DND-41 (cell line): Measurements from ENCODE around the gene FIBCD1.
A peak's percentile ranks its signal among the peaks of the same experiment; 100 is the strongest.

Experiments used
- ATAC-seq: fragments of 200-7000 bp; cut with Tn5 transposase; 3 replicates; pipeline ENCODE4 v1.9.1; 2021; ENCODE audit warnings: low read depth; ENCODE audit not compliant: insufficient read depth
- DNase-seq: peaks from one replicate; pipeline ENCODE4 v3.0.0-alpha.2; 2020
- H2AFZ ChIP-seq: 2 replicates; pipeline ENCODE4 v1.6.0; 2012; ENCODE audit warnings: low read depth, low read length
- H3K27ac ChIP-seq: 2 replicates; pipeline ENCODE4 v1.5.1; 2012; ENCODE audit warnings: low read length, inconsistent platforms
- H3K27me3 ChIP-seq: fragments of 200-600 bp; sonication (generic); 2 replicates; pipeline ENCODE4 v1.6.0; 2012; ENCODE audit warnings: low read length, mild to moderate bottlenecking, inconsistent platforms; ENCODE audit not compliant: insufficient read depth, poor library complexity
- H3K36me3 ChIP-seq: 2 replicates; pipeline ENCODE4 v1.5.1; 2012; ENCODE audit warnings: low read length, inconsistent platforms; ENCODE audit not compliant: insufficient read depth
- H3K4me1 ChIP-seq: 2 replicates; pipeline ENCODE4 v1.5.1; 2012; ENCODE audit warnings: mild to moderate bottlenecking, low read length; ENCODE audit not compliant: insufficient read depth
- H3K4me2 ChIP-seq: 2 replicates; pipeline ENCODE4 v1.6.0; 2012; ENCODE audit warnings: mild to moderate bottlenecking, moderate library complexity, low read length, inconsistent platforms; ENCODE audit not compliant: insufficient read depth
- H3K4me3 ChIP-seq, 2 experiments: fragments of 200-600 bp in 1 of 2; shearing (Covaris generic) in 1 of 2; 2 replicates each; pipeline ENCODE4 v1.5.1; 2012 to 2016; ENCODE audit warnings: inconsistent platforms in 2 of 2, low read length in 2 of 2, mild to moderate bottlenecking in 2 of 2, low read depth in 1 of 2, moderate library complexity in 1 of 2
- H3K79me2 ChIP-seq: 2 replicates; pipeline ENCODE4 v1.6.0; 2012; ENCODE audit warnings: low read length, inconsistent platforms; ENCODE audit not compliant: insufficient read depth
- H3K9ac ChIP-seq: 2 replicates; pipeline ENCODE4 v1.6.0; 2012; ENCODE audit warnings: low read depth, mild to moderate bottlenecking, inconsistent platforms, low read length, moderate library complexity
- H3K9me3 ChIP-seq: 2 replicates; pipeline ENCODE4 v1.5.1; 2012; ENCODE audit warnings: low read length, moderate library complexity, mild to moderate bottlenecking, inconsistent platforms; ENCODE audit not compliant: insufficient read depth, severe bottlenecking
- H4K20me1 ChIP-seq: 2 replicates; pipeline ENCODE4 v1.6.0; 2012; ENCODE audit warnings: low read length; ENCODE audit not compliant: insufficient read depth
- CTCF ChIP-seq: IDR thresholded peaks from 2 replicates; pipeline ENCODE4 v1.5.1; 2012; ENCODE audit warnings: borderline replicate concordance, low read length, moderate library complexity, mild to moderate bottlenecking; ENCODE audit not compliant: poor library complexity, severe bottlenecking; ENCODE audit errors: extremely low read depth
- EZH2 ChIP-seq: IDR thresholded peaks from 3 replicates; pipeline ENCODE4 v1.6.1; 2012; ENCODE audit warnings: borderline replicate concordance, low read depth, mild to moderate bottlenecking, moderate library complexity, low read length, inconsistent platforms; ENCODE audit not compliant: severe bottlenecking

The FIBCD1 gene

GRCh38 chr9:130946766-130947617, 7.9 kb upstream of the FIBCD1 start:
- ATAC-seq: no peak; the same call in 2 of the 3 replicates
- H3K79me2 ChIP-seq: no peaks in the 10 kb centered on the region
- H3K9me3 ChIP-seq: no peaks in the 10 kb centered on the region
- H3K36me3 ChIP-seq: no peaks in the 10 kb centered on the region
- TF ChIP-seq CTCF (no peak), EZH2 (no peak)
- H3K9ac ChIP-seq: no peak overlapping the region
- no peak overlapping the region for H3K4me3 ChIP-seq
- no peaks in the 10 kb centered on the region for H3K27me3 ChIP-seq
- no peak overlapping the region for H3K27ac ChIP-seq
- no peaks in the 10 kb centered on the region for H3K4me1 ChIP-seq
- H3K4me2 ChIP-seq: no peak overlapping the region
- peak; percentile 7 for DNase-seq
- no peaks in the 10 kb centered on the region for H4K20me1 ChIP-seq
- H2AFZ ChIP-seq: no peak overlapping the region

GRCh38 chr9:130945173-130945572, 6.1 kb upstream of the FIBCD1 start:
- TF ChIP-seq EZH2 (no peak), CTCF (no peak)
- Histone ChIP-seq H3K4me1 (no peaks in the 10 kb centered on the region), H3K36me3 (no peaks in the 10 kb centered on the region), H2AFZ (no peak overlapping the region), H4K20me1 (peaks cover 4% of the 10 kb centered on the region), H3K79me2 (no peaks in the 10 kb centered on the region), H3K9ac (no peak overlapping the region), H3K27me3 (no peaks in the 10 kb centered on the region), H3K9me3 (no peaks in the 10 kb centered on the region), H3K4me2 (no peak overlapping the region), H3K27ac (no peak overlapping the region), H3K4me3 (no peak overlapping the region)
- DNase-seq: no peak
- no peak for ATAC-seq

GRCh38 chr9:130944510-130945058, 5.5 kb upstream of the FIBCD1 start:
- Histone ChIP-seq H3K27ac (no peak overlapping the region), H3K4me3 (no peak overlapping the region), H3K9me3 (no peaks in the 10 kb centered on the region), H4K20me1 (peaks cover 4% of the 10 kb centered on the region), H3K4me1 (no peaks in the 10 kb centered on the region), H3K27me3 (no peaks in the 10 kb centered on the region), H2AFZ (no peak overlapping the region), H3K9ac (no peak overlapping the region), H3K79me2 (no peaks in the 10 kb centered on the region), H3K36me3 (no peaks in the 10 kb centered on the region), H3K4me2 (no peak overlapping the region)
- TF ChIP-seq EZH2: no peak
- TF ChIP-seq CTCF: no peak
- ATAC-seq (no peak), DNase-seq (no peak)
